ENCODE results near the gene ME2. TPM values are rescaled to one million over a fixed set of nuclear protein-coding genes. Genes with fewer than 3 reads are reported as not detected.

ME2 gene
- total and polyA plus RNA-seq, 12 donors = 21.7 to 104 (median 72.5) TPM

DNA sequence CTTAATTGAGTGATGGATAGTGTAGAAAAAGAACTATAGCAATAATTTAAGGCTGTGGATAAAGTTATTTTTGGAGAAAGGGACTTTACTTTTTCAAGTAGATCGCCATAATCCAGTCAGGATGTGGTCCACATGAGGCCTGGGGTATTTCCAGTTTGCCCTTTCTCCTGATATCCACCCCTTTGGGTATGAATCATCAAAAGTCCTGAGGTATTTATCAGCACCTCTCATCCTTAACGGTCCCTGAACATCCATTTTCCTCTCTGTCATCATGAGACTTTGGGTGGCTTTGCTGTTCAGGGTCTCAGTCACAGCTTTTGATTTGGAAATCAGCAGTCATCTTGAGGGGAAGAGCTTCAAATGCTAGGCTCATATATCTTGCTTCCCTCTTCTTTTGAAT lies 49.6 kb downstream of the ME2 start:
- TF ChIP-seq, protein P1, sequence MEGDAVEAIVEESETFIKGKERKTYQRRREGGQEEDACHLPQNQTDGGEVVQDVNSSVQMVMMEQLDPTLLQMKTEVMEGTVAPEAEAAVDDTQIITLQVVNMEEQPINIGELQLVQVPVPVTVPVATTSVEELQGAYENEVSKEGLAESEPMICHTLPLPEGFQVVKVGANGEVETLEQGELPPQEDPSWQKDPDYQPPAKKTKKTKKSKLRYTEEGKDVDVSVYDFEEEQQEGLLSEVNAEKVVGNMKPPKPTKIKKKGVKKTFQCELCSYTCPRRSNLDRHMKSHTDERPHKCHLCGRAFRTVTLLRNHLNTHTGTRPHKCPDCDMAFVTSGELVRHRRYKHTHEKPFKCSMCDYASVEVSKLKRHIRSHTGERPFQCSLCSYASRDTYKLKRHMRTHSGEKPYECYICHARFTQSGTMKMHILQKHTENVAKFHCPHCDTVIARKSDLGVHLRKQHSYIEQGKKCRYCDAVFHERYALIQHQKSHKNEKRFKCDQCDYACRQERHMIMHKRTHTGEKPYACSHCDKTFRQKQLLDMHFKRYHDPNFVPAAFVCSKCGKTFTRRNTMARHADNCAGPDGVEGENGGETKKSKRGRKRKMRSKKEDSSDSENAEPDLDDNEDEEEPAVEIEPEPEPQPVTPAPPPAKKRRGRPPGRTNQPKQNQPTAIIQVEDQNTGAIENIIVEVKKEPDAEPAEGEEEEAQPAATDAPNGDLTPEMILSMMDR (IDR thresholded peaks at IDR 0.05) = no peak
- H3K36me3 ChIP-seq = peaks cover 0 to 90% (median 21%) of the 10 kb centered on the region in 9 donors
- WGBS, 2 donors = 91% methylated on average over 2 of the region's 2 CpGs
- DNase-seq = no peak
- H3K27me3 ChIP-seq = no peaks in the 10 kb centered on the region
- no peaks in the 10 kb centered on the region for H3K4me1 ChIP-seq
- no peak for ATAC-seq
- H3K9me3 ChIP-seq = peaks cover 0 to 12% (median 0%) of the 10 kb centered on the region in 11 donors
- intact Hi-C loops (cut with DNase I) = no loop called here
- H3K4me3 ChIP-seq = no peak overlapping the region
- H3K27ac ChIP-seq = no peak overlapping the region

DNA sequence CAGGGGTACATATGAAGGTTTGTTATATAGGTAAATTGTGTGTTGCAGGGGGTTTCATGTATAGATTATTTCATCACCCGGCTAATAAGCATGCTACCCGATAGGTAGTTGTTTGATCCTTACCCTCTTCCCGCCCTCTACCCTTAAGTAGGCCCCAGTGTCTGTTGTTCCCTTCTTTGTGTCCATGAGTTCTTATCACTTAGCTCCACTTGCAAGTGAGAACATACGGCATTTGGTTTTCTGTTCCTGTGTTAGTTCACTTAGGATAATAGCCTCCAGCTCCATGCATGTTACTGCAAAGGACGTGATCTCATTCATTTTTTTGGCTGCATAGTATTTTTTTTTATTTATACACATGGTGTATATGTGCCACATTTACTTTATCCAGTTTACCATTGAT lies 54.8 kb downstream of the ME2 start:
- intact Hi-C loops (cut with DNase I) = no loop called here
- ATAC-seq (peak in 1 of 8 donors; percentile 65), DNase-seq (no peak)
- Histone ChIP-seq H3K27ac (no peak overlapping the region), H3K27me3 (no peaks in the 10 kb centered on the region), H3K9me3 (no peaks in the 10 kb centered on the region), H3K4me3 (no peak overlapping the region), H3K36me3 (peaks cover 0 to 72% (median 7%) of the 10 kb centered on the region in 9 donors), H3K4me1 (no peaks in the 10 kb centered on the region)
- WGBS, 2 donors = 69 to 77% methylated on average over 5 of the region's 5 CpGs
- TF ChIP-seq, protein P1 (IDR thresholded peaks at IDR 0.05) = no peak

DNA sequence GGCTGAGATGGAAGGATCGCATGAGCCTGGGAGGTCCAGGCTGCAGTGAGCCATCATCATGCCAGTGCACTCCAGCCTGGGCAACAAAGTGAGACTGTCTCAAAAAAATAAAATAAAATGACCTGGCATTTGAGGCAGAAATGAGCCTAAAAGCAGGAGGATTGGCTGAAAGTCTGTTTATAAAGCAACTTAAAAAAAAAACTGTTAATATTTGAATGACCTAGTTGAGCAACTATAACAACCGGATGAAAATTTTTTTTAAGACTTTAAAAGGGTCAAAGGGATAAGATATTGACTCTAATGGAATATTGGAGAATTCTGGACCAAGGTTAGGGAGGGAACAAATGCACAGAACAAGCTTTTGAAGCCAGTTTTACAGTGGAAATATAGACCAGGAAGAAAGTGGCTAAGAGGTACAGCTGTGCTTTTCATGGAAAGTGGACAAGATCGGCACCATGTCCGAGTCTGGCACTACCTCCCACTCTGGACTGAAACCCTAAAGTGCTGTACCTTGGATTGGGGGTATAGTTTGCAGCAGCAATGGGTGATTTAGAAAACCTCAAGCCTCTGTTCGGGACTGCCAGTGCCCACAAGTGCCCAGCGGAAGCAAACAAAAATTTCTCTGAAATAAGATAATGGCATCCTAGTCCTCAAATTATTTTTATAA lies 55.8 kb downstream of the ME2 start:
- TF ChIP-seq, protein P1 (IDR thresholded peaks at IDR 0.05) = no peak
- H3K27me3 ChIP-seq = no peaks in the 10 kb centered on the region
- DNase-seq = no peak
- no peak overlapping the region for H3K4me3 ChIP-seq
- ATAC-seq = no peak
- WGBS, 2 donors = 95 to 96% methylated on average over 6 of the region's 6 CpGs
- intact Hi-C loops (cut with DNase I) = loop anchor here in 1 of 10 donors (5.0 kb wide), 1 partner anchor 1193 kb away; no protein-coding TSS in a partner anchor
- H3K4me1 ChIP-seq = no peaks in the 10 kb centered on the region
- no peak overlapping the region for H3K27ac ChIP-seq
- peaks cover 0 to 68% (median under 1%) of the 10 kb centered on the region in 9 donors for H3K36me3 ChIP-seq
- no peaks in the 10 kb centered on the region for H3K9me3 ChIP-seq

DNA sequence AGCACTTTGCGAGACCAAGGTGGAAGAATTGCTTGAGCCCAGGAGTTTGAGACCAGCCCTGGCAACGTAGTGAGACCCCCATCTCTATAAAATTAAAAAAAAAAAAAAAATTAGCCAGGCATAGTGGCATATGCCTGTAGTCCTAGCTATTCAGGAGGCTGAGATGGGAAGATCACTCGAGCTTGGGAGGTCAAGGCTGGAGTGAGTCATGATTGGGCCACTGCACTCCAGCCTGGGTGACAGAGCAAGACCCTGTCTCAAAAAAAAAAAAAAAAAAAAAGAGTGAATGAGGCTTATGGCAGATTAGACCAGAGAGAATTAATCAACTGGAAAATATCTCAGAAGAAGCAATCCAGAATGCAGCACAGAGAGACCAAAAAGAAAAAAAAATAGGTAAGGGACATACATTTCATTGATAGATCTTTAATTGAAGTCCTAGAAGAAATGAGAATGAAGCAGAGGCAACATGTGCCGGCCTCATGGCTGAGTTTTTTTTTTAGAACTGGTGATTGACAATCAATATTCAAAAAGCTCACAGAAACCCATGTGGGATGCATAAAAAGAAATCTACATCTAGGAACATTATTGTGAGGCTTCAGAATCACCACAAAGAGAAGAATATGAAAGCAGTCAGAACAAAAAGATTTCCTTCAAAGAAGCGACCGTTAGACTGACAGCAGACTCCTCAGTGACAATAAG lies 56.7 kb downstream of the ME2 start:
- no peaks in the 10 kb centered on the region for H3K9me3 ChIP-seq
- no peak overlapping the region for H3K4me3 ChIP-seq
- no peaks in the 10 kb centered on the region for H3K4me1 ChIP-seq
- DNase-seq (no peak), ATAC-seq (no peak)
- TF ChIP-seq, protein P1 (IDR thresholded peaks at IDR 0.05) = no peak
- intact Hi-C loops (cut with DNase I) = loop anchor here in 1 of 10 donors (5.0 kb wide), 1 partner anchor 1192 kb away; no protein-coding TSS in a partner anchor
- H3K27ac ChIP-seq = no peak overlapping the region
- H3K27me3 ChIP-seq = no peaks in the 10 kb centered on the region
- H3K36me3 ChIP-seq = peaks cover 0 to 70% (median 0%) of the 10 kb centered on the region in 9 donors
- WGBS, 2 donors = 96 to 98% methylated on average over 6 of the region's 6 CpGs

Measured in heart right ventricle (tissue), 16 donors.